OCI-LY3 (cell line): ENCODE data around the gene TAS2R40.

Source experiments
- EZH2phosphoT487 ChIP-seq: fragments of 200-600 bp; shearing (Covaris generic); IDR thresholded peaks from 2 replicates; pipeline ENCODE4 v1.6.1; 2018; ENCODE audit warnings: antibody characterized with exemption, mixed run types, low read depth
- TF ChIP-seq, protein P1 (sequence below): fragments of 200-600, 300-600 bp; sonication (generic); IDR thresholded peaks from 2 replicates; pipeline ENCODE4 v1.5.1; 2014; ENCODE audit warnings: antibody characterized with exemption, low read length, low read depth

DNA sequence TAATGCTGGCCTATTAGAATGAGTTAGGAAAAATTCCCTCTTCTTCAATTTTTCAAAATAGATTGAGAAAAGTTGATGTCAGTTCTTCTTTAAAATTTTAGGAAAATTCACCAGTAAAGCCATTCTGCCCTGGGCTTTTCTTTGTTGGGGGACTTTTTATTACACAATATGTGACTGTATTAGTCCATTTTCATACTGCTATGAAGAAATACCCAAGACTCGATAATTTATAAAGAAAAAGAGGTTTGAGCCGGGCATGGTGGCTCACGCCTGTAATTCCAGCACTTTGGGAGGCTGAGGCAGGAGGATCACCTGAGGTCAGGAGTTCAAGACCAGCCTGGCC, 12.7 kb downstream of the TAS2R40 start:
- TF ChIP-seq, protein P1, sequence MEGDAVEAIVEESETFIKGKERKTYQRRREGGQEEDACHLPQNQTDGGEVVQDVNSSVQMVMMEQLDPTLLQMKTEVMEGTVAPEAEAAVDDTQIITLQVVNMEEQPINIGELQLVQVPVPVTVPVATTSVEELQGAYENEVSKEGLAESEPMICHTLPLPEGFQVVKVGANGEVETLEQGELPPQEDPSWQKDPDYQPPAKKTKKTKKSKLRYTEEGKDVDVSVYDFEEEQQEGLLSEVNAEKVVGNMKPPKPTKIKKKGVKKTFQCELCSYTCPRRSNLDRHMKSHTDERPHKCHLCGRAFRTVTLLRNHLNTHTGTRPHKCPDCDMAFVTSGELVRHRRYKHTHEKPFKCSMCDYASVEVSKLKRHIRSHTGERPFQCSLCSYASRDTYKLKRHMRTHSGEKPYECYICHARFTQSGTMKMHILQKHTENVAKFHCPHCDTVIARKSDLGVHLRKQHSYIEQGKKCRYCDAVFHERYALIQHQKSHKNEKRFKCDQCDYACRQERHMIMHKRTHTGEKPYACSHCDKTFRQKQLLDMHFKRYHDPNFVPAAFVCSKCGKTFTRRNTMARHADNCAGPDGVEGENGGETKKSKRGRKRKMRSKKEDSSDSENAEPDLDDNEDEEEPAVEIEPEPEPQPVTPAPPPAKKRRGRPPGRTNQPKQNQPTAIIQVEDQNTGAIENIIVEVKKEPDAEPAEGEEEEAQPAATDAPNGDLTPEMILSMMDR = no peak
- TF ChIP-seq EZH2phosphoT487 = no peak
